Activated CD8-positive, alpha-beta T cell treated with anti-CD3 and anti-CD28 coated beads, Interleukin-2, amount 10 ng/mL, durations not matched to agents 7 days and 5 days (primary cell): ENCODE data around the gene NBPF20. TPM values are rescaled to one million over a fixed set of nuclear protein-coding genes. Genes with fewer than 3 reads are reported as not detected.
"Not testable (repeated sequence)": the region's sequence is repeated elsewhere in the genome, so short reads cannot be mapped to it uniquely, and the experiment has no call there.

Source experiments
- ATAC-seq: fragments of 150-1000 bp; cut with Tn5 transposase; one replicate; pipeline ENCODE4 v1.10.0; 2021; ENCODE audit warnings: moderate library complexity
- CTCF ChIA-PET: fragments of 350-600 bp; sonication (Branson Sonifier 250); formaldehyde crosslinking; loops from one replicate; lab custom pipeline; 2021; ENCODE audit warnings: antibody characterized with exemption; lab: Charles Lee
- POLR2A ChIA-PET: fragments of 350-600 bp; sonication (Branson Sonifier 250); formaldehyde crosslinking; loops from one replicate; lab custom pipeline; 2021; ENCODE audit warnings: antibody characterized with exemption; lab: Charles Lee
- DNase-seq: peaks from one replicate; pipeline ENCODE4 v3.0.0-alpha.2; 2020
- H3K27ac Mint-ChIP-seq: one replicate; pipeline ENCODE4 v1.8.0; 2021; ENCODE audit warnings: mild to moderate bottlenecking, mixed read lengths
- H3K27me3 Mint-ChIP-seq: one replicate; pipeline ENCODE4 v1.8.0; 2021; ENCODE audit warnings: low read depth, mixed read lengths
- H3K36me3 Mint-ChIP-seq: one replicate; pipeline ENCODE4 v1.8.0; 2021; ENCODE audit warnings: low read depth, mixed read lengths
- H3K4me1 Mint-ChIP-seq: one replicate; pipeline ENCODE4 v1.8.0; 2021; ENCODE audit warnings: low read depth, mixed read lengths
- H3K4me3 Mint-ChIP-seq: one replicate; pipeline ENCODE4 v1.8.0; 2021; ENCODE audit warnings: mild to moderate bottlenecking, mixed read lengths
- H3K9me3 Mint-ChIP-seq: one replicate; pipeline ENCODE4 v1.8.0; 2022; ENCODE audit warnings: mixed read lengths; ENCODE audit not compliant: insufficient read depth
- total RNA-seq, 2 experiments: library from RNA; stranded (reverse); gene quantifications; one replicate each; pipeline ENCODE4 v1.2.3, GENCODE V29; 2021

The NBPF20 gene
- under 1 TPM; 0.08 to 0.18 TPM for total RNA-seq

DNA sequence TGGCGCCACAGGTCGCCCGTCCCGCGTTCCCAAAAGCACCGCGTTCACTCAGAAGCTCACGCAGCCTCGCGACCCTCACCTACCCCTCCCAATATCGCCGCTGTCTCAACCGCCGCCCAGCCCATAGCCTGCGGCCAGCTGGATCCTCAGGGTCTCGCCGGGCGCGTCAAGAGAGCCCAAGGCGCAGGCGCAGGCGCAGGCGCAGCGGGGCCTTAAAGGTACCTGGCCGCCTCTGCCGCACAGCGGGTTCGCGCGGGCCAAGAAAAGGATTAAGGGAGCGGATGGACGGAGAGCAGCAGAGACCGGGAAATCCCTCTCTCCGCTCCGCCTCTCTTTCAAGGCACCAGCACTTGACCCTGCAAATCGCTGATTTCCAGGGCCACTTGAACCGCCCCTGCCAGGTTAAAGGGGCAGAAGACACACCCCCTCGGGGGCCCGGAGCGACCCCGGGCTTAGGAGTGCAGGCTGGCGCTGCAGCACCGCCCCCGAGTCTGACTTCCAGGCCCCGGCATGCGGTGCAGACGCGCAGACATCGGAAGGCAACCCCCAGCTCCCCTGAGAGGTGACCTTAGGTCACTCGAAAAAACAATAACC is at the start of gene NBPF20:
NBPF20 (minus strand) TSS at position 168 of the 594 bp plus-strand sequence. CDS start 20,331 bp downstream, outside the sequence.
- CTCF ChIA-PET, result no interaction called here
- Mint-ChIP-seq H3K9me3 (peaks cover 16% of the 10 kb centered on the region), H3K27me3 (peaks cover 40% of the 10 kb centered on the region), H3K4me1 (peaks cover 12% of the 10 kb centered on the region), H3K4me3 (peak within 1 kb of the TSS; percentile 92), H3K27ac (no peak within 1 kb of the TSS), H3K36me3 (peaks cover 14% of the 10 kb centered on the region)
- DNase-seq (peak; percentile 74), ATAC-seq (peak; percentile 95)
- POLR2A ChIA-PET, result interaction anchor here (1.3 kb wide), 1 partner anchor 40 kb away, joined by 8 read pairs; no protein-coding TSS in a partner anchor

DNA sequence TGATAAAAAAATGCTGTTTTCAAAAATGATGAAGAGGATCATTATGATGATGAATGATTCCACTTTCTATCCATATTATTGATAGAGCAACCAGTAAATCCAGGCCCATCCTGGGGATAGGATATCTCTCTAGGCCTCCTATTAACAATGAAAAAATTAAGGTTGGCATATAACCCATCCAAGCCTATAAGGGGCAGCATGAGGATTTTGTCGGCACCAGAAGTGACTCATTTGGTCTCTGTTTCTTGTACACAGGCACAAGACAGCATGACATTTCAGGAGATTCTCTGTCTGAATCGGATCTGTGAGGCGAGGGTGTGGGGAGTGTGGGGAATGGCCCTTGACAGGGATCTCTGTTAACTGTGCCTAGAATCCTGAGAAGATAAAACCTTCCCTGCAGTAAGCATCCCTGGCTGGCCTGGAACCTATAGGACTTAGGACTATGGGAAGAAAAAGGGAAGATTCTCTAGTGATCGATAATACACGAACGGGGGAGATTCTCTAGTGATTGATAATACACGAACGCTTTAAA is 49.5 kb upstream of the NBPF20 start:
- H3K27me3 Mint-ChIP-seq, result peaks cover 20% of the 10 kb centered on the region
- DNase-seq, H3K27ac Mint-ChIP-seq, H3K9me3 Mint-ChIP-seq, CTCF ChIA-PET, ATAC-seq, H3K4me3 Mint-ChIP-seq, POLR2A ChIA-PET, H3K4me1 Mint-ChIP-seq, H3K36me3 Mint-ChIP-seq: not testable (repeated sequence)

GRCh38 chr1:145472731-145473130 is 47.3 kb upstream of the NBPF20 start:
- H3K36me3 Mint-ChIP-seq, H3K9me3 Mint-ChIP-seq, H3K27ac Mint-ChIP-seq, ATAC-seq, CTCF ChIA-PET, H3K4me3 Mint-ChIP-seq, POLR2A ChIA-PET, DNase-seq, H3K4me1 Mint-ChIP-seq: not testable (repeated sequence)
- H3K27me3 Mint-ChIP-seq, result peaks cover 22% of the 10 kb centered on the region

GRCh38 chr1:145471365-145471764 is 46.0 kb upstream of the NBPF20 start:
- CTCF ChIA-PET, H3K4me1 Mint-ChIP-seq, H3K36me3 Mint-ChIP-seq, H3K27ac Mint-ChIP-seq, H3K4me3 Mint-ChIP-seq, POLR2A ChIA-PET, H3K9me3 Mint-ChIP-seq, ATAC-seq, DNase-seq: not testable (repeated sequence)
- peaks cover 22% of the 10 kb centered on the region for H3K27me3 Mint-ChIP-seq

- peak; percentile 83 for ATAC-seq
- POLR2A ChIA-PET, result interaction anchor here (0.6 to 1.0 kb wide), 5 partner anchors 40 to 587 kb away, joined by 3 to 31 read pairs (median 5); partner anchors contain the start of gene NBPF20
These were observed 40.2 kb upstream of the NBPF20 start for GRCh38 chr1:145465405-145466144.

DNA sequence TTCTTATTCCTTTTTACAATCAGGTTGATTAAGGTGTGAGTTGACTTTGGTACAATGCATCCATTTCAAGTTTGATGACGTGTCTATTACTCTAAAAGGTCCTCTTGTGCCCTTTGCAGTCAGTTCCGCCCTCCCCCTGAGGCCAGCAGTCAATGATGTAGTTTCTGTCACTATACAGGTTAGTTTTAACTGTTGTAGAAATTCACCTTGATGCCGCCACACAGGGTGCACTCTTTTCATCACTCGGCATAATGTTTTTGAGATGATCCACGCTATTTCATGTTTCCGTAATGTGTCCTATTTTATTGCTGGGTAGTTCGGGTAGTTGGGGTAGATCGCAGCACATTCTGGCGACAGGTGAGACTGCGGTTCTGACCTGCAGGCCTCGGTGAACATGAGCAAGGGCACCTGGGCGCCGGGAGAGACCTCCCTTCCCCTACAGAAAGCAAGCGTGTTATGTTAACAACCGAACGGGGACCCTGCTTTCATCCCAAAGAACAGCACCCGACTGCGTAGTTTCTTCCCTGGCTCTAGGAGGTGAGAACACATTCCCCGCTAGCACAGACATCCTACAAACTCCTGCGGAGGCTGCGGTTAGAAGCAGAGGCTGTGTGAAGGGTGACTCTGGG is 39.4 kb upstream of the NBPF20 start:
- H3K9me3 Mint-ChIP-seq, CTCF ChIA-PET, H3K36me3 Mint-ChIP-seq, ATAC-seq, DNase-seq, H3K4me1 Mint-ChIP-seq: not testable (repeated sequence)
- POLR2A ChIA-PET, result interaction anchor here (0.6 to 1.0 kb wide), 5 partner anchors 39 to 587 kb away, joined by 3 to 31 read pairs (median 5); partner anchors contain the start of gene NBPF20
- Mint-ChIP-seq H3K27me3 (peaks cover 11% of the 10 kb centered on the region), H3K27ac (peak overlapping the region; percentile 97), H3K4me3 (peak overlapping the region; percentile 77)

More at GRCh38 chr1:145465405-145466144, 40.2 kb upstream of the NBPF20 start:
- H3K27me3 Mint-ChIP-seq, result peaks cover 11% of the 10 kb centered on the region
- H3K4me1 Mint-ChIP-seq, CTCF ChIA-PET, H3K9me3 Mint-ChIP-seq, H3K36me3 Mint-ChIP-seq: not testable (repeated sequence)
- DNase-seq, result peak; percentile 85
- peak overlapping the region; percentile 97 for H3K27ac Mint-ChIP-seq
- peak overlapping the region; percentile 77 for H3K4me3 Mint-ChIP-seq

GRCh38 chr1:145464017-145464416 is 38.6 kb upstream of the NBPF20 start:
- H3K27me3 Mint-ChIP-seq, CTCF ChIA-PET, H3K36me3 Mint-ChIP-seq, ATAC-seq, H3K4me3 Mint-ChIP-seq, H3K27ac Mint-ChIP-seq, DNase-seq, H3K4me1 Mint-ChIP-seq, POLR2A ChIA-PET, H3K9me3 Mint-ChIP-seq: not testable (repeated sequence)

- CTCF ChIA-PET, H3K27ac Mint-ChIP-seq, H3K4me1 Mint-ChIP-seq, DNase-seq, POLR2A ChIA-PET, H3K36me3 Mint-ChIP-seq, ATAC-seq, H3K9me3 Mint-ChIP-seq, H3K4me3 Mint-ChIP-seq: not testable (repeated sequence)
- peaks cover 10% of the 10 kb centered on the region for H3K27me3 Mint-ChIP-seq
These were observed 35.3 kb upstream of the NBPF20 start for GRCh38 chr1:145460684-145461083.

DNA sequence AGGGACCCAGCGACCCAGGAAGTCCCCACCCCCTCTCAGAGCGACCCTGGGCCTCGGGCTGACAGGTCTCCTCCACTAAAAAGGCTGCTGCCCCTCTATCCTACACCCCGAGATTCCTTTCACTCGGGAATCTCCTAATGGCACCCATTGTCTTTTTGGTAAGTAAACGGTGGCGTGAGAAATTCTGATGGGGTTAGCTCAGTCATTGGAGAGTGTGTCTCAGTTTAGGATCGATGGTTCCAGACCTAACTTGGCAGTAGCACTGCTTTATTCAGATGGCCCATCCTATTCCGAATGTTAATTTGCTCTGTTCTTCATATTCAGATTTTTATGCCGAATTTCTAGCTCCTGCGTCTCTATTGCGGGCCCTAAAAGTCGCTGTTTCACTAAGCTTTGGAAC is 34.6 kb upstream of the NBPF20 start:
- DNase-seq, ATAC-seq, CTCF ChIA-PET, H3K9me3 Mint-ChIP-seq, H3K36me3 Mint-ChIP-seq, H3K4me3 Mint-ChIP-seq, POLR2A ChIA-PET, H3K27ac Mint-ChIP-seq, H3K4me1 Mint-ChIP-seq: not testable (repeated sequence)
- H3K27me3 Mint-ChIP-seq, result peaks cover 12% of the 10 kb centered on the region

GRCh38 chr1:145459591-145459990 is 34.2 kb upstream of the NBPF20 start:
- peaks cover 15% of the 10 kb centered on the region for H3K27me3 Mint-ChIP-seq
- H3K4me3 Mint-ChIP-seq, H3K27ac Mint-ChIP-seq, H3K9me3 Mint-ChIP-seq, POLR2A ChIA-PET, CTCF ChIA-PET, H3K36me3 Mint-ChIP-seq, DNase-seq, ATAC-seq, H3K4me1 Mint-ChIP-seq: not testable (repeated sequence)

- CTCF ChIA-PET, H3K27ac Mint-ChIP-seq, DNase-seq, ATAC-seq, H3K4me3 Mint-ChIP-seq, H3K9me3 Mint-ChIP-seq, POLR2A ChIA-PET, H3K36me3 Mint-ChIP-seq, H3K4me1 Mint-ChIP-seq: not testable (repeated sequence)
- H3K27me3 Mint-ChIP-seq, result peaks cover 17% of the 10 kb centered on the region
These were observed 33.7 kb upstream of the NBPF20 start for GRCh38 chr1:145459063-145459462.
